ENCODE data around the gene SPSB2. TPM values are rescaled to one million over a fixed set of nuclear protein-coding genes. Genes with fewer than 3 reads are reported as not detected.

The SPSB2 gene
- total and polyA plus RNA-seq, 9 of the 15 experiments (the other 6 are each of a cell fraction or from before 2014, with no cell fraction given), result 0.10 to 10.6 (median 1.9) TPM

DNA sequence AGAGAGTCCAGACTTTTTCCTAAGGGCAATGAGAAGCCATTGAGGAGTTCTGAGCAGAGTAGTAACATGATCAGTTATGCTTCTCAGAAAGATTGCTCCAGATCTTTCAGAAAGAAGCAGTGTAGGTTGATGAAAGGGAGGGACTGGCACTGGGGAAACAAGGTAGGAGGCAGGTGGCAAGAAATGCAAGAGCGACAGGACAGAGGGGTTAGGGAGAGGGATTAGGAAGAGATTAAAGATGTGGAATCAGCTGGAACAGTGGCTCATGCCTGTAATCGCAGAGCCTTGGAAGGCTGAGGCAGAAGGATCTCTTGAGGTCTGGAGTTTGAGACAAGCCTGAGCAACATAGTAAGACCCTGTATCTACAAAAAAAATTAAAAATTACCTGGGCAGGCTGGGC lies 25.4 kb downstream of the SPSB2 start (continued):
- TF ChIP-seq HCFC1 (IDR thresholded peaks at IDR 0.05; ENCODE audit: low read depth, low read length) (no peak), CEBPB (tag; IDR thresholded peaks at IDR 0.05) (no peak), ZNF23 (CRISPR knock-in tag; IDR thresholded peaks at IDR 0.05) (no peak), TFAM (CRISPR knock-in tag; conservative IDR thresholded peaks at IDR 0.05) (no peak), RBM39 (optimal IDR thresholded peaks at IDR 0.05; ENCODE audit: low read depth, low read length) (no peak), NR2C1 (IDR thresholded peaks at IDR 0.05) (no peak), NR2C1 (tag; IDR thresholded peaks at IDR 0.05) (no peak), ZNF174 (CRISPR knock-in tag; IDR thresholded peaks at IDR 0.05) (no peak), OTX1 (CRISPR knock-in tag; IDR thresholded peaks at IDR 0.05) (no peak), RBM15 (IDR thresholded peaks at IDR 0.05; ENCODE audit: insufficient read depth, low read length) (no peak), HMGN3 (IDR thresholded peaks at IDR 0.05; ENCODE audit: borderline replicate concordance, extremely low read depth, insufficient read length, low read depth, low read length) (no peak), ETV1 (tag; conservative IDR thresholded peaks at IDR 0.05; ENCODE audit: low read depth) (no peak)
- TF ChIP-seq, protein P1, sequence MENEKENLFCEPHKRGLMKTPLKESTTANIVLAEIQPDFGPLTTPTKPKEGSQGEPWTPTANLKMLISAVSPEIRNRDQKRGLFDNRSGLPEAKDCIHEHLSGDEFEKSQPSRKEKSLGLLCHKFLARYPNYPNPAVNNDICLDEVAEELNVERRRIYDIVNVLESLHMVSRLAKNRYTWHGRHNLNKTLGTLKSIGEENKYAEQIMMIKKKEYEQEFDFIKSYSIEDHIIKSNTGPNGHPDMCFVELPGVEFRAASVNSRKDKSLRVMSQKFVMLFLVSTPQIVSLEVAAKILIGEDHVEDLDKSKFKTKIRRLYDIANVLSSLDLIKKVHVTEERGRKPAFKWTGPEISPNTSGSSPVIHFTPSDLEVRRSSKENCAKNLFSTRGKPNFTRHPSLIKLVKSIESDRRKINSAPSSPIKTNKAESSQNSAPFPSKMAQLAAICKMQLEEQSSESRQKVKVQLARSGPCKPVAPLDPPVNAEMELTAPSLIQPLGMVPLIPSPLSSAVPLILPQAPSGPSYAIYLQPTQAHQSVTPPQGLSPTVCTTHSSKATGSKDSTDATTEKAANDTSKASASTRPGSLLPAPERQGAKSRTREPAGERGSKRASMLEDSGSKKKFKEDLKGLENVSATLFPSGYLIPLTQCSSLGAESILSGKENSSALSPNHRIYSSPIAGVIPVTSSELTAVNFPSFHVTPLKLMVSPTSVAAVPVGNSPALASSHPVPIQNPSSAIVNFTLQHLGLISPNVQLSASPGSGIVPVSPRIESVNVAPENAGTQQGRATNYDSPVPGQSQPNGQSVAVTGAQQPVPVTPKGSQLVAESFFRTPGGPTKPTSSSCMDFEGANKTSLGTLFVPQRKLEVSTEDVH (IDR thresholded peaks at IDR 0.05; ENCODE audit: low read depth, partially characterized antibody), result no peak

Measured in K562 (cell line).